Panc1 (cell line): Measurements from ENCODE around the gene BACE2. TPM values are rescaled to one million over a fixed set of nuclear protein-coding genes. Genes with fewer than 3 reads are reported as not detected.

Source experiments
- ATAC-seq: fragments of 200-7000 bp; cut with Tn5 transposase; 2 replicates; pipeline ENCODE4 v1.9.1; 2020; ENCODE audit warnings: mild to moderate bottlenecking, moderate library complexity
- BruUV-seq: library from RNA; stranded (reverse); fragments of 400-500 nt; replicated peaks from 2 replicates; lab custom pipeline; 2021; lab: Mats Ljungman, UMichigan
- CTCF ChIA-PET: fragments of 300-600 bp; sonication (Branson Sonifier 250); formaldehyde crosslinking; loops from one replicate; lab custom pipeline; 2022; ENCODE audit warnings: antibody characterized with exemption; lab: Charles Lee
- POLR2A ChIA-PET: fragments of 300-600 bp; sonication (Branson Sonifier 250); formaldehyde crosslinking; loops from one replicate; lab custom pipeline; 2022; ENCODE audit warnings: antibody characterized with exemption; lab: Charles Lee
- DNase-seq: peaks from one replicate; pipeline ENCODE4 v3.0.0-alpha.2; 2010; ENCODE audit warnings: low read depth, low spot score
- H3K27ac ChIP-seq: 2 replicates; pipeline ENCODE4 v1.5.1; 2011; ENCODE audit warnings: mild to moderate bottlenecking, low read length, inconsistent platforms
- H3K27me3 ChIP-seq: fragments of 200-500 bp; sonication (Bioruptor generic); 2 replicates; pipeline ENCODE4 v1.6.0; 2014; ENCODE audit warnings: low read length, inconsistent platforms; ENCODE audit not compliant: control insufficient read depth, insufficient read depth
- H3K36me3 ChIP-seq: fragments of 200-500 bp; sonication (Bioruptor generic); 2 replicates; pipeline ENCODE4 v1.5.1; 2014; ENCODE audit warnings: inconsistent platforms, mild to moderate bottlenecking, low read length, moderate library complexity; ENCODE audit not compliant: control insufficient read depth, insufficient read depth
- H3K4me1 ChIP-seq: 2 replicates; pipeline ENCODE4 v1.5.1; 2011; ENCODE audit warnings: inconsistent platforms, mild to moderate bottlenecking, low read length, moderate library complexity; ENCODE audit not compliant: control insufficient read depth, insufficient read depth
- H3K4me3 ChIP-seq, 2 experiments: 2 replicates each; pipeline ENCODE4 v1.5.1; 2011 to 2012; ENCODE audit warnings: low read depth in 2 of 2, low read length in 2 of 2, mild to moderate bottlenecking in 2 of 2, inconsistent platforms in 1 of 2, moderate library complexity in 1 of 2
- H3K9me3 ChIP-seq: fragments of 200-500 bp; sonication (Bioruptor generic); 2 replicates; pipeline ENCODE4 v1.5.1; 2014; ENCODE audit warnings: low read depth, mild to moderate bottlenecking, inconsistent platforms, low read length, moderate library complexity; ENCODE audit not compliant: control insufficient read depth, insufficient read depth
- CTCF ChIP-seq: fragments of 450-650 bp; IDR thresholded peaks from 2 replicates; pipeline ENCODE4 v1.5.1; 2017; ENCODE audit warnings: mild to moderate bottlenecking
- POLR2AphosphoS5 ChIP-seq: IDR thresholded peaks from 2 replicates; pipeline ENCODE4 v1.6.1; 2012; ENCODE audit warnings: mild to moderate bottlenecking, low read depth, low read length, moderate library complexity
- REST ChIP-seq, 2 experiments: IDR thresholded peaks; 2 replicates each; pipeline ENCODE4 v1.6.1; 2011 to 2012; ENCODE audit warnings: low read depth in 2 of 2, control low read depth in 1 of 2, low read length in 1 of 2, mild to moderate bottlenecking in 1 of 2, moderate library complexity in 1 of 2; ENCODE audit not compliant: insufficient read depth in 1 of 2
- SIN3A ChIP-seq: IDR thresholded peaks from 2 replicates; pipeline ENCODE4 v1.6.1; 2012; ENCODE audit warnings: low read depth, mild to moderate bottlenecking, low read length, moderate library complexity, borderline replicate concordance; ENCODE audit not compliant: insufficient read depth
- TCF7L2 ChIP-seq: IDR thresholded peaks from 2 replicates; pipeline ENCODE4 v1.6.1; 2011; ENCODE audit warnings: mild to moderate bottlenecking, low read depth, low read length, inconsistent platforms
- in situ Hi-C: cut with HindIII; loops from 2 replicates; pipeline ENCODE4 v1.10.0; 2016; ENCODE audit warnings: low sequenced_read_pairs, low pct_unique_long_range_greater_than_20kb
- intact Hi-C: fragments of 100-400 bp; cut with micrococcal nuclease; formaldehyde crosslinking; loops from one replicate; pipeline ENCODE4 v1.10.0; 2022; ENCODE audit not compliant: unreplicated experiment
- total RNA-seq: library from RNA; stranded (reverse); gene quantifications from one replicate; pipeline ENCODE4 v1.2.1, GENCODE V29; 2021; ENCODE audit not compliant: unreplicated experiment

Gene BACE2
- total RNA-seq, 1 experiment from 2014 or later: 16.3 TPM

GRCh38 chr21:41168391-41169257 is 664 bp downstream of the BACE2 start:
- Histone ChIP-seq H3K4me1 (peaks cover 6% of the 10 kb centered on the region), H3K9me3 (no peaks in the 10 kb centered on the region), H3K4me3 (peak overlapping the region; percentile 50 to 59), H3K27ac (no peak overlapping the region), H3K36me3 (no peaks in the 10 kb centered on the region), H3K27me3 (no peaks in the 10 kb centered on the region)
- TF ChIP-seq REST (IDR thresholded peaks at IDR 0.05; ENCODE audit: insufficient read depth in 1 of 2, low read depth in 2 of 2, low read length in 1 of 2) (no peak), POLR2AphosphoS5 (no peak), TCF7L2 (no peak), CTCF (no peak), SIN3A (no peak)
- no TSS peak for BruUV-seq
- CTCF ChIA-PET: interaction anchor here (0.5 to 0.6 kb wide), 3 partner anchors 12 to 600 kb away, joined by 3 to 5 read pairs (median 3); no protein-coding TSS in a partner anchor
- intact Hi-C loops: no loop called here
- POLR2A ChIA-PET: no interaction called here
- ATAC-seq (peak; percentile 55), DNase-seq (no peak)
- in situ Hi-C loops: no loop called here

DNA sequence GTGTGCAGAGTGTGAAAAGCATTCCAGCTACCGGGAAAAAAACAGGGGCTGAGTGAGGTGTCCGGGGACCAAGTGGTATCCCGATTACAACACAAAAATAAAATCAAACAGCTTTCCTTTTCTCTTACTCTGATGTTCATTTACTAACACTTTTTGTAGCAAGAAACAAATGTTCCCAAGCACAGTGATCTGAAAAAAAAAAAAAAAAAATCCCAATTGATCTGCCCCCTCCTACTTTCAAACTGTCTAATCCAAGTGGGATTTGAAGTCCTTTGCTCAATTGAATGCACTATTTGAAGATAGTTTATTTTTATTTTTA is 1.3 kb downstream of the BACE2 start:
- ATAC-seq (no peak), DNase-seq (no peak)
- Histone ChIP-seq H3K27me3 (no peaks in the 10 kb centered on the region), H3K36me3 (no peaks in the 10 kb centered on the region), H3K27ac (no peak overlapping the region), H3K4me3 (peak overlapping the region; percentile 41 to 59), H3K4me1 (peaks cover 6% of the 10 kb centered on the region), H3K9me3 (no peaks in the 10 kb centered on the region)
- intact Hi-C loops (no loop called here), in situ Hi-C loops (no loop called here)
- ChIA-PET CTCF (interaction anchor here (0.6 kb wide), 1 partner anchor 11 kb away, joined by 5 read pairs; no protein-coding TSS in a partner anchor), POLR2A (no interaction called here)
- BruUV-seq: no TSS peak
- TF ChIP-seq REST (IDR thresholded peaks at IDR 0.05; ENCODE audit: insufficient read depth in 1 of 2, low read depth in 2 of 2, low read length in 1 of 2): no peak
- no peak for TF ChIP-seq TCF7L2
- no peak for TF ChIP-seq CTCF
- no peak for TF ChIP-seq SIN3A
- TF ChIP-seq POLR2AphosphoS5: no peak
